Body of pancreas (tissue), 4 donors: ENCODE data around the gene RBM44.

Experiments used
- POLR2A ChIP-seq, 3 donors: fragments of 450-650 bp; IDR thresholded peaks; one replicate each; pipeline ENCODE4 v1.6.1; 2016; ENCODE audit warnings: antibody characterized with exemption in 3 of 3, mild to moderate bottlenecking in 2 of 3
- TF ChIP-seq, protein P1 (sequence below), 7 experiments: fragments of 450-650 bp in 4 of 7; fragments of 200-600 bp in 3 of 7; sonication (generic) in 3 of 7; IDR thresholded peaks; one replicate each; pipeline ENCODE4 v1.5.1; 2016 to 2019; ENCODE audit warnings: antibody characterized with exemption in 7 of 7

- TF ChIP-seq, protein P1, sequence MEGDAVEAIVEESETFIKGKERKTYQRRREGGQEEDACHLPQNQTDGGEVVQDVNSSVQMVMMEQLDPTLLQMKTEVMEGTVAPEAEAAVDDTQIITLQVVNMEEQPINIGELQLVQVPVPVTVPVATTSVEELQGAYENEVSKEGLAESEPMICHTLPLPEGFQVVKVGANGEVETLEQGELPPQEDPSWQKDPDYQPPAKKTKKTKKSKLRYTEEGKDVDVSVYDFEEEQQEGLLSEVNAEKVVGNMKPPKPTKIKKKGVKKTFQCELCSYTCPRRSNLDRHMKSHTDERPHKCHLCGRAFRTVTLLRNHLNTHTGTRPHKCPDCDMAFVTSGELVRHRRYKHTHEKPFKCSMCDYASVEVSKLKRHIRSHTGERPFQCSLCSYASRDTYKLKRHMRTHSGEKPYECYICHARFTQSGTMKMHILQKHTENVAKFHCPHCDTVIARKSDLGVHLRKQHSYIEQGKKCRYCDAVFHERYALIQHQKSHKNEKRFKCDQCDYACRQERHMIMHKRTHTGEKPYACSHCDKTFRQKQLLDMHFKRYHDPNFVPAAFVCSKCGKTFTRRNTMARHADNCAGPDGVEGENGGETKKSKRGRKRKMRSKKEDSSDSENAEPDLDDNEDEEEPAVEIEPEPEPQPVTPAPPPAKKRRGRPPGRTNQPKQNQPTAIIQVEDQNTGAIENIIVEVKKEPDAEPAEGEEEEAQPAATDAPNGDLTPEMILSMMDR (IDR thresholded peaks at IDR 0.05): no peak
- TF ChIP-seq POLR2A (IDR thresholded peaks at IDR 0.05): no peak
Observed at GRCh38 chr2:237816531-237816930, 18.0 kb downstream of the RBM44 start.
